Activated B cell treated with CpG ODN at 0.5 μM for 24 hours (primary cell): Measurements from ENCODE around the gene TXNL4A. TPM values are rescaled to one million over a fixed set of nuclear protein-coding genes. Genes with fewer than 3 reads are reported as not detected.

ENCODE experiments used
- ATAC-seq: fragments of 200-7000 bp; cut with Tn5 transposase; one replicate; pipeline ENCODE4 v1.10.0; 2021; ENCODE audit warnings: low read depth, mild to moderate bottlenecking, moderate library complexity
- CTCF ChIA-PET: fragments of 350-600 bp; sonication (Branson Sonifier 250); formaldehyde crosslinking; loops from one replicate; lab custom pipeline; 2021; ENCODE audit warnings: antibody characterized with exemption; lab: Charles Lee
- POLR2A ChIA-PET: fragments of 350-600 bp; sonication (Branson Sonifier 250); formaldehyde crosslinking; loops from one replicate; lab custom pipeline; 2021; ENCODE audit warnings: antibody characterized with exemption; lab: Charles Lee
- DNase-seq: peaks from one replicate; pipeline ENCODE4 v3.0.0; 2022
- H3K27ac Mint-ChIP-seq: one replicate; pipeline ENCODE4 v1.8.0; 2020; ENCODE audit warnings: mixed read lengths
- H3K27me3 Mint-ChIP-seq: one replicate; pipeline ENCODE4 v1.8.0; 2021; ENCODE audit warnings: mixed read lengths
- H3K36me3 Mint-ChIP-seq: one replicate; pipeline ENCODE4 v1.8.0; 2021; ENCODE audit warnings: low read depth, mixed read lengths
- H3K4me1 Mint-ChIP-seq: one replicate; pipeline ENCODE4 v1.8.0; 2021; ENCODE audit warnings: mixed read lengths
- H3K4me3 Mint-ChIP-seq: one replicate; pipeline ENCODE4 v1.8.0; 2020; ENCODE audit warnings: mild to moderate bottlenecking, mixed read lengths
- H3K9me3 Mint-ChIP-seq: one replicate; pipeline ENCODE4 v1.8.0; 2020; ENCODE audit warnings: mixed read lengths
- intact Hi-C: fragments of 100-400 bp; cut with micrococcal nuclease; formaldehyde crosslinking; loops from one replicate; pipeline ENCODE4 v1.15.1; 2024
- total RNA-seq: library from RNA; stranded (reverse); gene quantifications from 2 replicates; pipeline ENCODE4 v1.2.3, GENCODE V29; 2022
- TF ChIP-seq, protein P1 (sequence below): fragments of 200-600 bp; IDR thresholded peaks from one replicate; pipeline ENCODE4 v1.8.0; 2022; ENCODE audit warnings: antibody characterized with exemption, mild to moderate bottlenecking

TXNL4A gene
- total RNA-seq, 1 donor from 2014 or later = 94.7 TPM

DNA sequence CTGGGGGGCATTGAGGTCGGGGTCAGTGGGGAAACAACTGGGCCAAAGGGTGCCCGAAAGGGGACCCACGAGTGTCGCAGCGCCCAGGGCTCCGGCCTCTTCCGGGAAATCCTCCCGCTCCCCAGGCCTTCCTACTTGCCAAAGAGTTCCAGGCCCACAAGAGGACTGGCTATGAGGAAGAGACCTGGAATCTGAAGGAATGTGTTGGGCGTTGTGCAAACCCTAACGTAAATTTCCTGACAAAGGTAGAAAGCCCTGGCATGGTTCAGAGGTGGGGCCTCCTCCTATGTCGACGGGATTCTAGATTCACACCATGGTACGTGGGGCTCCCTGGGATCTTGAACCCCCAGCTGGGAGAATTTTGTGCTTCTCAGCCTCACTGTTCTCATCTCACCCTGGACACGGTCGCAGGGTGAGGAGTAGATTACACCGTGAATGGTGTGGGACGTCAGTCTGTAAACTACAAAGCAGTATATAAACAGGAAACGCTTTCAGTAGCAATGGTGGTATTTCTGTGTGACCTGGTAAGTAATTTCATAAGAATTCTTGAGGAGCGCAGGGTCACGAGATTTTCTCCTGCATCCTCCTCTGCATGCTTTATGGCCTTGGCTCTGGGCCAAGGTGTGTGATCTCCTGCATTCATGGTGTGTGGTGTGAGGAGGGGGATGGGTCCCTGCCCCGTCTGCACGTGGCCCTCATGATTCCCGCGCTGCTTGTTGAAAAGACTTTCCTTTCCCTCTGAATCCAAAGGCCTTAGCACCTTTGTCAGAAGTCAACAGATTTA lies 23.1 kb downstream of the TXNL4A start:
- Mint-ChIP-seq H3K27me3 (peaks cover 2% of the 10 kb centered on the region), H3K4me1 (peaks cover 30% of the 10 kb centered on the region), H3K36me3 (peaks cover 7% of the 10 kb centered on the region), H3K27ac (no peak overlapping the region), H3K9me3 (no peaks in the 10 kb centered on the region), H3K4me3 (peak overlapping the region; percentile 62)
- ChIA-PET CTCF (no interaction called here), POLR2A (interaction anchor here (1.0 to 1.3 kb wide), 2 partner anchors 15 to 23 kb away, joined by 6 to 8 read pairs; partner anchors contain the start of gene TXNL4A)
- no peak for DNase-seq
- no peak for ATAC-seq
- intact Hi-C loops = loop anchor here (1.0 kb wide), 1 partner anchor 23 kb away; the partner anchor contains the start of gene TXNL4A
- TF ChIP-seq, protein P1, sequence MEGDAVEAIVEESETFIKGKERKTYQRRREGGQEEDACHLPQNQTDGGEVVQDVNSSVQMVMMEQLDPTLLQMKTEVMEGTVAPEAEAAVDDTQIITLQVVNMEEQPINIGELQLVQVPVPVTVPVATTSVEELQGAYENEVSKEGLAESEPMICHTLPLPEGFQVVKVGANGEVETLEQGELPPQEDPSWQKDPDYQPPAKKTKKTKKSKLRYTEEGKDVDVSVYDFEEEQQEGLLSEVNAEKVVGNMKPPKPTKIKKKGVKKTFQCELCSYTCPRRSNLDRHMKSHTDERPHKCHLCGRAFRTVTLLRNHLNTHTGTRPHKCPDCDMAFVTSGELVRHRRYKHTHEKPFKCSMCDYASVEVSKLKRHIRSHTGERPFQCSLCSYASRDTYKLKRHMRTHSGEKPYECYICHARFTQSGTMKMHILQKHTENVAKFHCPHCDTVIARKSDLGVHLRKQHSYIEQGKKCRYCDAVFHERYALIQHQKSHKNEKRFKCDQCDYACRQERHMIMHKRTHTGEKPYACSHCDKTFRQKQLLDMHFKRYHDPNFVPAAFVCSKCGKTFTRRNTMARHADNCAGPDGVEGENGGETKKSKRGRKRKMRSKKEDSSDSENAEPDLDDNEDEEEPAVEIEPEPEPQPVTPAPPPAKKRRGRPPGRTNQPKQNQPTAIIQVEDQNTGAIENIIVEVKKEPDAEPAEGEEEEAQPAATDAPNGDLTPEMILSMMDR = no peak

DNA sequence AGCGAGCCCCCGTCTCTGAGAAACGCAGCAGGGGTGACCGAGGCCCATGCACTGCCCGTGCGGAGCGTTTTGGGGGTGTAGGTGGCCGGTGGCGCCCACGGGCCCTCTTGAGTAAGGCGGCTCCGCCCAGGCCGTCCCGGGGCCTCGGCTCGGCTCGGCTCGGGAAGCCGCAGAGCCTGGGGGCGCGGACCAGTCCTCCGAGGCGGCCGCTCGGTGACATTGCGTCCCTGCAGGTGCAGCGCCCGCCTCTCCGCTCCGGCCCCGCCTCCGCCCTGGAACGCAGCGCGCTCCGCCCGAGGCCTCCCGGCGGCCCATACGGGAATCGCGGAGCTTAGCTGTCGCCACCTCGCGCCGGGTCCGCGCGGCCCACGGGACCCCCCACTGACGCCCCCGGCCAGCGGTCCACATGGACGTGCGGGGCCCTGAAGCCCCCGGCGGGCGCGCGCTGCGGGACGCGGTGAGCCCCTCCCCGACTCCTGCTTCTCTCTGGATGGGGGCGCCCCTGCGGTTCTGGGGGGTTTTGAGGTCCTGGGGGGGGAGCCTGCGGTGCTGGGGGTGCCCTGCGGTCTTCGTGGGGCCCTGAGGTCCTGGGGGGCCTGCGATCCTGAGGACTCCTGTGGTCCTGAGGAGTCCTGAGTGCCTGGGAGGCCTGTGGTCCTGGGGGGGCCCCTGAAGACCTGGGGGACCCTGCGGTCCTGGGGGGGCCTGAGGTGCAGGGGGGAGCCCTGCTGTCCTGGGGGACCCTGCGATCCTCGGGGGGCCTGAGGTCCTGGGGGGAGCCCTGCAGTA lies 23.8 kb downstream of the TXNL4A start, which contains the start of gene HSBP1L1:
Gene HSBP1L1, plus strand, starts transcription at position 314 of the 789 bp plus-strand sequence. Its CDS starts 93 bp downstream, at position 407.
- Mint-ChIP-seq H3K4me3 (peak within 1 kb of the TSS; percentile 74), H3K27ac (no peak within 1 kb of the TSS), H3K9me3 (no peaks in the 10 kb centered on the region), H3K4me1 (peaks cover 37% of the 10 kb centered on the region), H3K36me3 (peaks cover under 1% of the 10 kb centered on the region), H3K27me3 (peaks cover 2% of the 10 kb centered on the region)
- DNase-seq = peak; percentile 56
- peak; percentile 83 for ATAC-seq
- ChIA-PET CTCF (interaction anchor here (0.9 kb wide), 1 partner anchor 55 kb away, joined by 3 read pairs; no protein-coding TSS in a partner anchor), POLR2A (interaction anchor here (1.0 to 1.3 kb wide), 2 partner anchors 14 to 24 kb away, joined by 6 to 8 read pairs; partner anchors contain the start of gene TXNL4A)
- intact Hi-C loops = loop anchor here (1.0 to 5.0 kb wide), 4 partner anchors 24 to 587 kb away; partner anchors contain the start of genes KCNG2 and TXNL4A
- TF ChIP-seq, protein P1 = no peak

DNA sequence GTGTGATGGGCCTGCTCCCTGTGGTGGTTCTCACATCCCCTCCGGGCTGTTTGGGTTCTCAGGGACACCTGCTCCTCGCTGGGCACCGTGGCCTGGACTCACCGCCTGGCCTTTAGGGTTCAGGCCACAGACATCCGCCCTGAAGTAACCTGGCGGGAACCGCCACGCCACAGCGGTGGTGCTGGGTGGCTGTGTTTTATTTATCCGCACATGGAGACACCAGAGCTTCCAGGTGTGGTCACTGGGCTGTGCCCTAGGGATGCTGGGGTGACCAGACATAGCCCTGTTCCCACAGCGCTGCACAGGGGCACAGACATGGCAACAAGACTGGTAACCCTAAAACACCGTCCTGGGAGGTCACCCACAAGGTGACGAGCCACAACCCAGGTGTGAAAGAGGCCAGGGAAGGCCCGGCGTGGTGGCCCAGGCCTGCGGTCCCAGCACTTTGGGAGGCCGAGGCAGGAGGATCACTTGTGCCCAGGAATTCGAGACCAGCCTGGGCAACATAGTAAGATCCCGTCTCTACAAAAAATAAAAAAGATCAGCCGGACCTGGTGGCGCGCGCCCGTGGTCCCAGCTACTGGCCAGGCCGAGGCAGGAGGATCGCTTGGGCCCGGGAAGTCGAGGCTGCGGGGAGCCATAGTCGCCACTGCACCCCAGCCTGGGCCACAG lies 24.6 kb downstream of the TXNL4A start:
- no peak for DNase-seq
- H3K9me3 Mint-ChIP-seq = no peaks in the 10 kb centered on the region
- ChIA-PET CTCF (interaction anchor here (0.9 kb wide), 1 partner anchor 56 kb away, joined by 3 read pairs; no protein-coding TSS in a partner anchor), POLR2A (interaction anchor here (1.0 to 1.3 kb wide), 6 partner anchors 12 to 70 kb away, joined by 4 to 8 read pairs (median 5); partner anchors contain the start of genes SLC66A2 and TXNL4A)
- peak overlapping the region; percentile 74 for H3K4me3 Mint-ChIP-seq
- TF ChIP-seq, protein P1 = no peak
- H3K4me1 Mint-ChIP-seq = peaks cover 37% of the 10 kb centered on the region
- intact Hi-C loops = loop anchor here (1.0 to 5.0 kb wide), 5 partner anchors 12 to 586 kb away; partner anchors contain the start of genes KCNG2, RBFA and SLC66A2
- H3K36me3 Mint-ChIP-seq = no peaks in the 10 kb centered on the region
- no peak overlapping the region for H3K27ac Mint-ChIP-seq
- ATAC-seq = no peak
- H3K27me3 Mint-ChIP-seq = peaks cover 2% of the 10 kb centered on the region

DNA sequence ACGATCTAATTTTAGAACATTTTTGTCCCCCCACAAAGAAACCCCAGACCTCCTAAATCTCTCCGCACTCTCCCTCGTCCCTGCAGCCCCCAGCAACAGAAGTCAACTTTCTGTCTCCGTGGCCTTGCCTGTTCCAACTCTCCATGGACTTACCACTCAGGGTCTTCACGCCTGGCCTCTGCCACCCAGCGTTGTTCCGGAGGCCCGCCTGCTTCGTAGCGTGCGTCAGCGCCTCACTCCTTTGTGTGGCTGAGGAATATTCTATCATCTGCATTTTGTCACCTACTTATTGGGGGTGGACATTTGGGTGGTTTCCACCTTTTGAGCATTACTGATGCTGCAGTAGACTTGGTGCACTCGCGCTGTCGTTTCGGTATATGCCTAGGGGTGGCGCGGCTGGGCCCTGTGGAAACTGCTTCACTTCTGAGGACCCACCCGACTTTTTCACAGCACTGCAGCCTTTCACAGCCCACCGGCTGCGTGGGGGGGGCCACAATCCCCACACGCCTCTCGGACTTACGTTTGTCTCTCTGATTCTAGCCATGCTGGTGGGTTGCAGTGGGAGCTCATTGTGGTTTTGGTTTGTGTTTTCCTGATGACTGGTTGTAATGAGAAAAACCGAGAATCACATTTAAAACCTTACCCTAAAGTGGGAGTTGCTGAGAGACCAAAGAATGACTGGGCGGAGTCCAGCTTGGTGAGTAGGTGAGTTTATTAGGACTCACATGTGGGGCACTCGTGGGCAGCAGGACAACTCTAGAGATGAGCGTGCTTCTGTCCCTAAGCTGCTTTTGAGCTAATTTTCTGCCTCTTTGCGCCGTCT lies 25.3 kb downstream of the TXNL4A start:
- Mint-ChIP-seq H3K27me3 (peaks cover 2% of the 10 kb centered on the region), H3K9me3 (no peaks in the 10 kb centered on the region), H3K27ac (peak overlapping the region; percentile 6), H3K36me3 (no peaks in the 10 kb centered on the region), H3K4me1 (peaks cover 37% of the 10 kb centered on the region), H3K4me3 (peak overlapping the region; percentile 74)
- ChIA-PET CTCF (no interaction called here), POLR2A (interaction anchor here (1.0 to 1.1 kb wide), 4 partner anchors 11 to 70 kb away, joined by 4 to 7 read pairs (median 4); partner anchors contain the start of gene SLC66A2)
- peak; percentile 49 for ATAC-seq
- DNase-seq = no peak
- TF ChIP-seq, protein P1 = no peak
- intact Hi-C loops = loop anchor here (1.0 to 5.0 kb wide), 5 partner anchors 12 to 586 kb away; partner anchors contain the start of genes KCNG2, RBFA and SLC66A2
